Ovary (tissue), 9 donors: ENCODE measurements around the gene ROM1. TPM values are rescaled to one million over a fixed set of nuclear protein-coding genes. Genes with fewer than 3 reads are reported as not detected.

Source experiments
- DNase-seq, 5 donors: peaks; one replicate each; pipeline ENCODE4 v3.0.0-alpha.2; 2019 to 2020
- H3K27ac ChIP-seq, 2 donors: fragments of 200-600 bp; one replicate each; pipeline versions ENCODE4 v1.5.1 to v1.8.0; 2019 to 2022
- H3K27me3 ChIP-seq: fragments of 200-600 bp; one replicate; pipeline ENCODE4 v1.8.0; 2022
- H3K36me3 ChIP-seq: fragments of 200-600 bp; sonication (generic); one replicate; pipeline ENCODE4 v1.5.1; 2019
- H3K4me1 ChIP-seq: one replicate; pipeline ENCODE4 v1.8.1; 2013; ENCODE audit warnings: mild to moderate bottlenecking, moderate library complexity; ENCODE audit not compliant: insufficient read depth
- H3K4me3 ChIP-seq: fragments of 200-600 bp; sonication (generic); one replicate; pipeline ENCODE4 v1.5.1; 2017
- H3K9me3 ChIP-seq, 2 donors: fragments of 200-600 bp in 1 of 2; sonication (generic) in 1 of 2; one replicate each; pipeline versions ENCODE4 v1.5.1 to v1.8.1; 2013 to 2019; ENCODE audit warnings: mild to moderate bottlenecking in 1 of 2, moderate library complexity in 1 of 2
- CTCF ChIP-seq, 3 donors: fragments of 450-650 bp in 2 of 3; fragments of 200-600 bp in 1 of 3; IDR thresholded peaks; one replicate each; pipeline versions ENCODE4 v1.5.1 to v1.8.0; 2016 to 2022; ENCODE audit warnings: antibody characterized with exemption in 3 of 3, mild to moderate bottlenecking in 1 of 3
- EP300 ChIP-seq: sonication (generic); formaldehyde crosslinking; IDR thresholded peaks from one replicate; pipeline ENCODE4 v1.6.1; 2017; ENCODE audit warnings: antibody characterized with exemption
- POLR2A ChIP-seq: fragments of 450-650 bp; IDR thresholded peaks from one replicate; pipeline ENCODE4 v1.6.1; 2017; ENCODE audit warnings: antibody characterized with exemption, mild to moderate bottlenecking, moderate library complexity
- WGBS, 3 donors: extraction: QIAGEN DNeasy Blood & Tissue Kit in 1 of 3; methylation state at CpG; one replicate each; pipeline versions ENCODE4 v1.1.5 to v1.1.7; 2013 to 2017; 5-methylcytosine and 5-hydroxymethylcytosine counted together
- intact Hi-C, 4 donors: fragments of 100-400 bp; cut with DNase I; formaldehyde crosslinking; loops; one replicate each; pipeline versions ENCODE4 v1.11.0 to v1.15.1; 2022 to 2023
- polyA plus RNA-seq, 2 donors: library from polyadenylated mRNA; stranded (reverse); fragments of 200-250 nt in 1 of 2; fragments of 350-450 nt in 1 of 2; fragmentation: Illumina TruSeq in 1 of 2; extraction: RNeasy Lipid Tissue Mini Kit (QIAGEN cat#74804) in 1 of 2; gene quantifications; one replicate each; pipeline ENCODE4 v1.2.3, GENCODE V29; 2013 to 2014
- total RNA-seq, 7 donors: library from RNA; depleted of rRNA in 2 of 7; stranded (reverse); fragments of >200 nt in 2 of 7; fragmentation: NEBNext Ultra II Directional in 3 of 7; extraction: Animal tissue kit (Norgen Biotek cat#: 25700) in 3 of 7; gene quantifications; one replicate each; pipeline versions ENCODE4 v1.1.0 to v1.2.4, GENCODE V29; 2016 to 2023
- donor health status: DM: no; HTN: no; CAD: no; lungs with moderate emphysema.
- donor health status: DM: no; HTN: no; CAD: no.
- donor health status: Bipolar disorder and iron deficiency.
- donor health status: DM: yes; HTN: yes; CAD: no.
- donor health status: DM: no; HTN: no; CAD: no.
- donor health status: DM: yes; HTN: yes; CAD: no.

ROM1 gene
- total and polyA plus RNA-seq, 9 donors, result 9.2 to 22.4 (median 10.8) TPM

- Histone ChIP-seq H3K4me3 (peak overlapping the region; percentile 86), H3K4me1 (peaks cover 3% of the 10 kb centered on the region), H3K27me3 (no peaks in the 10 kb centered on the region), H3K36me3 (no peaks in the 10 kb centered on the region), H3K9me3 (no peaks in the 10 kb centered on the region), H3K27ac (peak overlapping the region; percentile 80 to 88)
- intact Hi-C loops, result loop anchor here in 1 of 4 donors (10.0 kb wide), 1 partner anchor 103 kb away; no protein-coding TSS in a partner anchor
- 4 to 8% (median 7%) methylated on average over 17 of the region's 17 CpGs for WGBS, 3 donors
- no peak for DNase-seq
- TF ChIP-seq CTCF (IDR thresholded peaks at IDR 0.05) (no peak), POLR2A (no peak), EP300 (no peak)
These were observed 20.8 kb upstream of the ROM1 start for GRCh38 chr11:62592146-62592815.

GRCh38 chr11:62592989-62593421, 20.1 kb upstream of the ROM1 start:
- Histone ChIP-seq H3K4me1 (peaks cover 3% of the 10 kb centered on the region), H3K27me3 (no peaks in the 10 kb centered on the region), H3K36me3 (no peaks in the 10 kb centered on the region), H3K27ac (no peak overlapping the region), H3K4me3 (no peak overlapping the region), H3K9me3 (no peaks in the 10 kb centered on the region)
- TF ChIP-seq POLR2A, result no peak
- no peak for TF ChIP-seq EP300
- TF ChIP-seq CTCF (IDR thresholded peaks at IDR 0.05), result no peak
- peak in 1 of 5 donors; percentile 17 for DNase-seq
- intact Hi-C loops, result loop anchor here in 1 of 4 donors (10.0 kb wide), 1 partner anchor 102 kb away; no protein-coding TSS in a partner anchor
- 63 to 73% (median 69%) methylated on average over 8 of the region's 8 CpGs for WGBS, 3 donors

- 51 to 58% (median 54%) methylated on average over 13 of the region's 13 CpGs for WGBS, 3 donors
- Histone ChIP-seq H3K9me3 (no peaks in the 10 kb centered on the region), H3K36me3 (no peaks in the 10 kb centered on the region), H3K4me3 (no peak overlapping the region), H3K27ac (no peak overlapping the region), H3K27me3 (no peaks in the 10 kb centered on the region), H3K4me1 (peaks cover 3% of the 10 kb centered on the region)
- DNase-seq, result peak; percentile 54 to 81 (median 73)
- intact Hi-C loops, result loop anchor here in 1 of 4 donors (10.0 kb wide), 1 partner anchor 101 kb away; no protein-coding TSS in a partner anchor
- TF ChIP-seq CTCF (IDR thresholded peaks at IDR 0.05) (no peak), POLR2A (no peak), EP300 (no peak)
These were observed 19.5 kb upstream of the ROM1 start for GRCh38 chr11:62593434-62594044.

GRCh38 chr11:62595124-62595523, 17.9 kb upstream of the ROM1 start:
- no peak overlapping the region for H3K4me3 ChIP-seq
- H3K27ac ChIP-seq, result no peak overlapping the region
- 73 to 87% (median 76%) methylated on average over 8 of the region's 8 CpGs for WGBS, 3 donors
- H3K36me3 ChIP-seq, result no peaks in the 10 kb centered on the region
- TF ChIP-seq POLR2A (no peak), EP300 (no peak), CTCF (IDR thresholded peaks at IDR 0.05) (no peak)
- DNase-seq, result no peak
- peaks cover 8% of the 10 kb centered on the region for H3K4me1 ChIP-seq
- H3K9me3 ChIP-seq, result no peaks in the 10 kb centered on the region
- no peaks in the 10 kb centered on the region for H3K27me3 ChIP-seq
- intact Hi-C loops, result loop anchor here in 1 of 4 donors (10.0 kb wide), 1 partner anchor 100 kb away; no protein-coding TSS in a partner anchor
